ENCODE results near the gene NCBP3. TPM values are rescaled to one million over a fixed set of nuclear protein-coding genes. Genes with fewer than 3 reads are reported as not detected.

NCBP3 gene
- total and polyA plus RNA-seq, 4 donors: 4.6 to 17.1 (median 8.3) TPM

DNA sequence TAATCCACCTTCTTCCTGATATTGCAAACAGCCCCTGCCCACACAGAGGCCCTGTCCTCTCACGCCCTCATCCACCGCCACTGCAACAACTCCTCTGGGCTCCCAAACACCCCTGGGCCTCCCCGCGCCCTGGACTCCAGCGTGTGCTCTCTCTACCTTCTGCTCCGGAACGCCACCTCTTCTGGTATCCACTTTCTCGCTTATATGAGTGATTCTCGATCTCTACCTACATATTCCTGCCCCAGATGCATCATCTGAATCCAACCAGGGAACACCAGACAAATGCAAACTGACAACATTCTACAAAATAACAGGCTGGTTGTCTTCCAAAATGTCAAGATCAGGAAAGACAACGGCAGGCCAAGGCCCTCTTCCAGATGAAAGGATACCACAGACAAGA lies 27.8 kb upstream of the NCBP3 start:
- no peak overlapping the region for H3K4me3 ChIP-seq (ENCODE audit: low read depth in 1 of 3, low read length in 3 of 3)
- WGBS: 95% methylated on average over 10 of the region's 10 CpGs
- TF ChIP-seq ZBTB33 (IDR thresholded peaks at IDR 0.05): no peak
- TF ChIP-seq NR2F2 (IDR thresholded peaks at IDR 0.05): no peak
- no peak for TF ChIP-seq EGR1 (IDR thresholded peaks at IDR 0.05; ENCODE audit: low read depth in 2 of 2)
- TF ChIP-seq SP1 (IDR thresholded peaks at IDR 0.05): no peak
- TF ChIP-seq FOXA2 (IDR thresholded peaks at IDR 0.05): no peak
- no peak for TF ChIP-seq GABPA (IDR thresholded peaks at IDR 0.05 in 1 of 2, conservative IDR thresholded peaks at IDR 0.05 in 1 of 2)
- TF ChIP-seq RAD21 (IDR thresholded peaks at IDR 0.05): no peak
- TF ChIP-seq JUND (IDR thresholded peaks at IDR 0.05): no peak
- no peak for TF ChIP-seq MAX (IDR thresholded peaks at IDR 0.05)
- no peak for TF ChIP-seq RXRA (IDR thresholded peaks at IDR 0.05)
- TF ChIP-seq HNF4A (conservative IDR thresholded peaks at IDR 0.05): no peak
- TF ChIP-seq REST (IDR thresholded peaks at IDR 0.05): no peak
- no peak for TF ChIP-seq HNF4G (IDR thresholded peaks at IDR 0.05)
- TF ChIP-seq FOXA1 (IDR thresholded peaks at IDR 0.05): no peak
- no peak for TF ChIP-seq TAF1 (conservative IDR thresholded peaks at IDR 0.05)
- TF ChIP-seq, protein P1, sequence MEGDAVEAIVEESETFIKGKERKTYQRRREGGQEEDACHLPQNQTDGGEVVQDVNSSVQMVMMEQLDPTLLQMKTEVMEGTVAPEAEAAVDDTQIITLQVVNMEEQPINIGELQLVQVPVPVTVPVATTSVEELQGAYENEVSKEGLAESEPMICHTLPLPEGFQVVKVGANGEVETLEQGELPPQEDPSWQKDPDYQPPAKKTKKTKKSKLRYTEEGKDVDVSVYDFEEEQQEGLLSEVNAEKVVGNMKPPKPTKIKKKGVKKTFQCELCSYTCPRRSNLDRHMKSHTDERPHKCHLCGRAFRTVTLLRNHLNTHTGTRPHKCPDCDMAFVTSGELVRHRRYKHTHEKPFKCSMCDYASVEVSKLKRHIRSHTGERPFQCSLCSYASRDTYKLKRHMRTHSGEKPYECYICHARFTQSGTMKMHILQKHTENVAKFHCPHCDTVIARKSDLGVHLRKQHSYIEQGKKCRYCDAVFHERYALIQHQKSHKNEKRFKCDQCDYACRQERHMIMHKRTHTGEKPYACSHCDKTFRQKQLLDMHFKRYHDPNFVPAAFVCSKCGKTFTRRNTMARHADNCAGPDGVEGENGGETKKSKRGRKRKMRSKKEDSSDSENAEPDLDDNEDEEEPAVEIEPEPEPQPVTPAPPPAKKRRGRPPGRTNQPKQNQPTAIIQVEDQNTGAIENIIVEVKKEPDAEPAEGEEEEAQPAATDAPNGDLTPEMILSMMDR (IDR thresholded peaks at IDR 0.05; ENCODE audit: low read depth, low read length, missing input control): no peak
- no peak for TF ChIP-seq YY1 (IDR thresholded peaks at IDR 0.05)
- no peak for TF ChIP-seq ATF3 (IDR thresholded peaks at IDR 0.05)
- no peaks in the 10 kb centered on the region for H3K9me3 ChIP-seq (ENCODE audit: control insufficient read depth in 4 of 4, low read length in 3 of 4)
- DNase-seq (ENCODE audit: low spot score): no peak
- no peak overlapping the region for H3K9ac ChIP-seq (ENCODE audit: low read depth in 1 of 2, low read length in 2 of 2)
- no peaks in the 10 kb centered on the region for H3K36me3 ChIP-seq (ENCODE audit: control insufficient read depth in 4 of 4, insufficient read depth in 3 of 4, low read depth in 1 of 4, low read length in 3 of 4)
- no peak overlapping the region for H3K27ac ChIP-seq (ENCODE audit: low read depth in 1 of 2, low read length in 2 of 2)
- no peaks in the 10 kb centered on the region for H3K4me1 ChIP-seq (ENCODE audit: control insufficient read depth in 4 of 4, insufficient read depth in 4 of 4, low read length in 3 of 4)
- no peaks in the 10 kb centered on the region for H3K27me3 ChIP-seq (ENCODE audit: control insufficient read depth in 4 of 4, insufficient read depth in 4 of 4, low read length in 3 of 4)
